GM21381 (cell line): Measurements from ENCODE around the gene LRRFIP1.

Experiments used
- ATAC-seq: cut with Tn5 transposase; IDR thresholded peaks from one replicate; pipeline ENCODE4 v1.9.1; 2021; ENCODE audit warnings: mild to moderate bottlenecking, moderate library complexity; ENCODE audit not compliant: unreplicated experiment

The LRRFIP1 gene

DNA sequence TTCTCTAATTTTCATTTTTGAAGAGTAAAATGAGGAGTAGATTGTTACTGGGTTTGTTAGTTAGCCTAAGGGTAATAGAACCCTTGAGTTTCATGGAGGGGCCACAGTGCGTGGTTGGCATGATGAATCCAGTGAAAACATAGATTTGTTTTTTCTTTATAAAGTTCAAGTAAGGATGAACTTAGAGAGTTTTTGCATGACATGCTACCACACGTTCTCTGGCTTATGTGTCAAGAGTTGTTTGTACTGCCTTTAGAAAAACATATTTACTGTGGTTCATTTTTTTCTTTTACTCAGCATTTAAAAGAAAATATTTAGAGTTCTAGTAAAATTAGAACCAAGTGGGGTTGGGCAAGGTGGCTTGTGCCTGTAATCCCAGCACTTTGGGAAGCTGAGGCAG is 193.0 kb downstream of the LRRFIP1 start:
- no peak for ATAC-seq

DNA sequence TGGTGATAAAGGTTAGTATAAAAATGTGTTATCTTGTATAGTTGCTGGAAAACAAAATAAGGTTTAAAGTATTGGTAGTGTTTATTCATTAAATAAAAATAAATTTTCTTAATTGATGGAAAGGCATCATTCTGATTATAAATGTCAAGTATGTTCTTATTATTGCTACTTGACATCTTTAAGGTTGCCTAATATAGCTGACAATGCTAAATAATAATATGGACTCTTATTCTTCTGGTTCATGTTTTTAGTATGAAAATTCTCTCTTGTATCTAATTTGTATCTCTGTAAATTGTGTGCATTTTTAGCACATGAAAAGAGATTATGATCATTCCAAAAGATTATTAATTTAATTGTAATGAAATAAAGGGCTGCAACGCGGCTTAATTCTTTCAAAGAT is 196.2 kb downstream of the LRRFIP1 start:
- no peak for ATAC-seq

DNA sequence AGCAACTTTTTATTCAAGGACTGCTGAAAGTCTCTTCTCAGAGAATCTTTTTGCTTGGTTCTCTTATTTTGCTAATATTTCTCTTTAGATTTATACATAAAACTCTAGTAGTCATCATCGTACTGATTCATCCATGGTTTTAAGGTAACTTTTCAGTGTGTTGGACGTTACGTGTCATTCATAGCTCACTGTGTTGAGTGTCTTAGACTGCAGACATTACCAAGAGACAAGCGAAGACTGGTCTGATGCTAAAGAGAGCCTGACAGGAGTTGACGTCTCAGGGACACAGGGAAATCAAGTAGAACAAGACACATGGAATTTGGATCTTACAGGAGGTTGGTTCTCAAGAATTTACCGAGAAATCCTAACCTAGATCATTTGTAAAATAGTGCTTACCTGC is 196.7 kb downstream of the LRRFIP1 start:
- no peak for ATAC-seq

GRCh38 chr2:237827421-237827987 is 200.1 kb downstream of the LRRFIP1 start:
- no peak for ATAC-seq
